Right lobe of liver (tissue), 6 donors: ENCODE data around the gene DUSP15. TPM values are rescaled to one million over a fixed set of nuclear protein-coding genes. Genes with fewer than 3 reads are reported as not detected.
A peak's percentile ranks its signal among the peaks of the same experiment; 100 is the strongest.

Experiments used
- ATAC-seq, 4 donors: fragments of 200-7000 bp; cut with Tn5 transposase; one replicate each; pipeline ENCODE4 v1.9.1; 2020; ENCODE audit warnings: mild to moderate bottlenecking in 4 of 4, moderate library complexity in 4 of 4
- DNase-seq, 3 donors: peaks; one replicate each; pipeline ENCODE4 v3.0.0-alpha.2; 2020
- H3K27ac ChIP-seq, 3 donors: fragments of 200-600 bp; one replicate each; pipeline ENCODE4 v1.8.0; 2022
- H3K27me3 ChIP-seq, 2 donors: fragments of 200-600 bp; one replicate each; pipeline ENCODE4 v1.8.0; 2022
- H3K36me3 ChIP-seq, 4 donors: fragments of 200-600 bp; sonication (generic) in 1 of 4; one replicate each; pipeline versions ENCODE4 v1.5.1 to v1.8.0; 2017 to 2022; ENCODE audit warnings: control low read depth in 1 of 4
- H3K4me1 ChIP-seq, 4 donors: fragments of 200-600 bp; sonication (generic) in 1 of 4; one replicate each; pipeline versions ENCODE4 v1.5.1 to v1.8.0; 2017 to 2022; ENCODE audit warnings: control low read depth in 1 of 4
- H3K4me3 ChIP-seq, 3 donors: fragments of 200-600 bp; one replicate each; pipeline ENCODE4 v1.8.0; 2022
- H3K9me3 ChIP-seq, 4 donors: fragments of 200-600 bp; sonication (generic) in 1 of 4; one replicate each; pipeline versions ENCODE4 v1.5.1 to v1.8.0; 2017 to 2022; ENCODE audit warnings: control low read depth in 1 of 4
- CTCF ChIP-seq, 4 donors: fragments of 200-600 bp in 3 of 4; fragments of 450-650 bp in 1 of 4; IDR thresholded peaks; one replicate each; pipeline versions ENCODE4 v1.5.1 to v1.8.0; 2016 to 2022; ENCODE audit warnings: antibody characterized with exemption in 4 of 4, mild to moderate bottlenecking in 2 of 4
- POLR2A ChIP-seq: fragments of 450-650 bp; IDR thresholded peaks from one replicate; pipeline ENCODE4 v1.6.1; 2017; ENCODE audit warnings: antibody characterized with exemption, mild to moderate bottlenecking
- WGBS: methylation state at CpG from one replicate; pipeline ENCODE4 v1.1.6; 2018; ENCODE audit warnings: low coverage, low lambda C conversion rate; ENCODE audit not compliant: insufficient coverage; ENCODE audit errors: missing lambda C conversion rate; 5-methylcytosine and 5-hydroxymethylcytosine counted together
- intact Hi-C, 2 donors: fragments of 100-400 bp; cut with DNase I; formaldehyde crosslinking; loops; one replicate each; pipeline versions ENCODE4 v1.11.2 to v1.14.1; 2022
- total RNA-seq, 6 experiments: library from RNA; depleted of rRNA in 2 of 6; stranded (reverse); fragments of >200 nt in 2 of 6; fragmentation: NEBNext Ultra II Directional in 3 of 6; extraction: Animal tissue kit (Norgen Biotek cat#: 25700) in 3 of 6; gene quantifications; one replicate each; pipeline versions ENCODE4 v1.1.0 to v1.2.4, GENCODE V29; 2016 to 2023
- donor health status: DM: no; HTN: yes; CAD: no.
- donor health status: DM: no; HTN: no; CAD: no.
- donor health status: DM: no; HTN: no; CAD: no.
- donor health status: DM: no; HTN: yes; CAD: no.
- donor health status: DM: no; HTN: yes; CAD: no.

DUSP15 gene
- total RNA-seq, 6 experiments from 2014 or later = 0.22 to 1.1 (median 0.42) TPM; not detected in 3

GRCh38 chr20:31826074-31826473 lies 44.3 kb downstream of the DUSP15 start:
- no peaks in the 10 kb centered on the region for H3K27me3 ChIP-seq
- H3K4me3 ChIP-seq = no peak overlapping the region
- TF ChIP-seq POLR2A (no peak), CTCF (IDR thresholded peaks at IDR 0.05) (no peak)
- WGBS = 82% methylated on average over 5 of the region's 5 CpGs
- H3K36me3 ChIP-seq = no peaks in the 10 kb centered on the region
- DNase-seq (no peak), ATAC-seq (no peak)
- intact Hi-C loops = no loop called here
- no peaks in the 10 kb centered on the region for H3K9me3 ChIP-seq
- peaks cover 0 to 3% (median 0%) of the 10 kb centered on the region in 4 donors for H3K4me1 ChIP-seq
- H3K27ac ChIP-seq = no peak overlapping the region

- TF ChIP-seq POLR2A (no peak), CTCF (IDR thresholded peaks at IDR 0.05) (no peak)
- Histone ChIP-seq H3K9me3 (no peaks in the 10 kb centered on the region), H3K4me1 (peaks cover 0 to 3% (median 0%) of the 10 kb centered on the region in 4 donors), H3K27me3 (no peaks in the 10 kb centered on the region), H3K27ac (no peak overlapping the region), H3K4me3 (no peak overlapping the region), H3K36me3 (no peaks in the 10 kb centered on the region)
- no peak for DNase-seq
- no peak for ATAC-seq
- 20% methylated on average over 3 of the region's 14 CpGs for WGBS
- intact Hi-C loops = loop anchor here in 1 of 2 donors (5.0 kb wide), 1 partner anchor 203 kb away; no protein-coding TSS in a partner anchor
Observed at GRCh38 chr20:31824554-31825313, 45.6 kb downstream of the DUSP15 start.

GRCh38 chr20:31824125-31824485 lies 46.2 kb downstream of the DUSP15 start:
- Histone ChIP-seq H3K9me3 (no peaks in the 10 kb centered on the region), H3K4me1 (peaks cover 0 to 3% (median 0%) of the 10 kb centered on the region in 4 donors), H3K36me3 (no peaks in the 10 kb centered on the region), H3K4me3 (no peak overlapping the region), H3K27me3 (no peaks in the 10 kb centered on the region), H3K27ac (no peak overlapping the region)
- ATAC-seq (no peak), DNase-seq (no peak)
- intact Hi-C loops = loop anchor here in 1 of 2 donors (5.0 kb wide), 1 partner anchor 203 kb away; no protein-coding TSS in a partner anchor
- WGBS = 100% methylated on average over 2 of the region's 4 CpGs
- TF ChIP-seq CTCF (IDR thresholded peaks at IDR 0.05) = no peak
- no peak for TF ChIP-seq POLR2A

- intact Hi-C loops = loop anchor here in 1 of 2 donors (5.0 kb wide), 1 partner anchor 204 kb away; no protein-coding TSS in a partner anchor
Observed at GRCh38 chr20:31823360-31824124, 46.8 kb downstream of the DUSP15 start.

More at GRCh38 chr20:31823360-31824124, 46.8 kb downstream of the DUSP15 start:
- DNase-seq = no peak
- Histone ChIP-seq H3K27ac (no peak overlapping the region), H3K9me3 (no peaks in the 10 kb centered on the region), H3K4me3 (no peak overlapping the region), H3K27me3 (no peaks in the 10 kb centered on the region), H3K4me1 (peaks cover 0 to 3% (median 0%) of the 10 kb centered on the region in 4 donors), H3K36me3 (no peaks in the 10 kb centered on the region)
- no peak for TF ChIP-seq CTCF (IDR thresholded peaks at IDR 0.05)
- WGBS = 27% methylated on average over 5 of the region's 14 CpGs
- ATAC-seq = peak in 3 of 4 donors; percentile 20 to 50 (median 33)
